IMR-90 (cell line): Measurements from ENCODE around the gene FAM53B. TPM values are rescaled to one million over a fixed set of nuclear protein-coding genes. Genes with fewer than 3 reads are reported as not detected.
"Not testable (repeated sequence)": the region's sequence is repeated elsewhere in the genome, so short reads cannot be mapped to it uniquely, and the experiment has no call there.

ENCODE experiments used
- ATAC-seq: fragments of 200-7000 bp; cut with Tn5 transposase; 2 replicates; pipeline ENCODE4 v1.9.1; 2020; ENCODE audit warnings: low read depth, mild to moderate bottlenecking, moderate library complexity
- BruUV-seq: library from RNA; stranded (reverse); fragments of 400-500 nt; replicated peaks from 2 replicates; lab custom pipeline; 2021; lab: Mats Ljungman, UMichigan
- CTCF ChIA-PET: fragments of 300-600 bp; formaldehyde crosslinking; extraction: SDS; loops from one replicate; lab custom pipeline; 2021; ENCODE audit warnings: antibody characterized with exemption; lab: Yijun Ruan, JAX
- POLR2A ChIA-PET: fragments of 300-600 bp; sonication (Branson Sonifier 250); formaldehyde crosslinking; loops from one replicate; lab custom pipeline; 2022; ENCODE audit warnings: antibody characterized with exemption; ENCODE audit not compliant: unreplicated experiment; lab: Charles Lee
- DNase-seq: peaks from one replicate; pipeline ENCODE4 v3.0.0; 2013
- H2AFZ ChIP-seq: replicated peaks from 2 replicates; pipeline ENCODE3; 2013; ENCODE audit warnings: low read length, mild to moderate bottlenecking; ENCODE audit not compliant: poor library complexity
- H2AK5ac ChIP-seq: 2 replicates; pipeline ENCODE4 v1.6.1; 2013; ENCODE audit warnings: low read depth, low read length, inconsistent platforms
- H2AK9ac ChIP-seq: replicated peaks from 2 replicates; pipeline ENCODE3; 2013; ENCODE audit warnings: mild to moderate bottlenecking, low read depth, low read length, moderate library complexity; ENCODE audit not compliant: poor library complexity
- H2BK120ac ChIP-seq: 2 replicates; pipeline ENCODE4 v1.6.1; 2013; ENCODE audit warnings: low read depth, low read length, inconsistent platforms
- H2BK15ac ChIP-seq: 3 replicates; pipeline ENCODE4 v1.6.1; 2013; ENCODE audit warnings: low read depth, low read length, inconsistent platforms
- H2BK20ac ChIP-seq: 2 replicates; pipeline ENCODE4 v1.6.1; 2013; ENCODE audit warnings: low read depth, mild to moderate bottlenecking, inconsistent platforms, low read length, moderate library complexity
- H2BK5ac ChIP-seq: 2 replicates; pipeline ENCODE4 v1.6.1; 2013; ENCODE audit warnings: mild to moderate bottlenecking, low read depth, low read length, inconsistent platforms; ENCODE audit not compliant: poor library complexity, severe bottlenecking
- H3K14ac ChIP-seq: replicated peaks from 2 replicates; pipeline ENCODE4 v1.6.1; 2013; ENCODE audit warnings: low read depth, low read length, inconsistent platforms
- H3K18ac ChIP-seq: 2 replicates; pipeline ENCODE4 v1.6.1; 2013; ENCODE audit warnings: low read depth, low read length, control low read depth
- H3K23ac ChIP-seq: 2 replicates; pipeline ENCODE4 v1.6.1; 2013; ENCODE audit warnings: low read depth, low read length, inconsistent platforms
- H3K27ac ChIP-seq: 2 replicates; pipeline ENCODE4 v1.5.1; 2013; ENCODE audit warnings: mild to moderate bottlenecking, control low read depth, low read length; ENCODE audit not compliant: insufficient read depth
- H3K27me3 ChIP-seq: 2 replicates; pipeline ENCODE4 v1.6.1; 2013; ENCODE audit warnings: low read length; ENCODE audit not compliant: control insufficient read depth, insufficient read depth
- H3K36me3 ChIP-seq: 2 replicates; pipeline ENCODE4 v1.6.1; 2013; ENCODE audit warnings: low read length, mixed read lengths; ENCODE audit not compliant: control insufficient read depth, insufficient read depth
- H3K4ac ChIP-seq: 2 replicates; pipeline ENCODE4 v1.6.1; 2013; ENCODE audit warnings: low read depth, low read length, inconsistent platforms
- H3K4me1 ChIP-seq: 2 replicates; pipeline ENCODE4 v1.6.1; 2013; ENCODE audit warnings: low read length, mixed read lengths; ENCODE audit not compliant: control insufficient read depth, insufficient read depth
- H3K4me2 ChIP-seq: 2 replicates; pipeline ENCODE4 v1.6.1; 2013; ENCODE audit warnings: low read depth, mild to moderate bottlenecking, control low read depth, low read length, moderate library complexity
- H3K4me3 ChIP-seq: 2 replicates; pipeline ENCODE4 v1.5.1; 2013; ENCODE audit warnings: low read depth, mild to moderate bottlenecking, control low read depth, low read length, moderate library complexity; ENCODE audit not compliant: insufficient read depth
- H3K56ac ChIP-seq: 2 replicates; pipeline ENCODE4 v1.6.1; 2013; ENCODE audit warnings: low read length, inconsistent platforms; ENCODE audit not compliant: insufficient read depth; ENCODE audit errors: extremely low read depth
- H3K79me1 ChIP-seq, 2 experiments: 2 replicates each; pipeline ENCODE4 v1.6.1; 2013; ENCODE audit warnings: low read length in 2 of 2, inconsistent platforms in 1 of 2, low read depth in 1 of 2
- H3K9ac ChIP-seq: 2 replicates; pipeline ENCODE4 v1.6.1; 2013; ENCODE audit warnings: low read depth, low read length, control low read depth
- H3K9me1 ChIP-seq: 2 replicates; pipeline ENCODE4 v1.6.1; 2013; ENCODE audit warnings: low read length, inconsistent platforms; ENCODE audit not compliant: insufficient read depth
- H3K9me3 ChIP-seq: 2 replicates; pipeline ENCODE4 v1.6.1; 2013; ENCODE audit warnings: low read length; ENCODE audit not compliant: control insufficient read depth, insufficient read depth
- H4K20me1 ChIP-seq: 2 replicates; pipeline ENCODE4 v1.6.1; 2013; ENCODE audit warnings: low read length, inconsistent platforms; ENCODE audit not compliant: insufficient read depth
- H4K5ac ChIP-seq: 2 replicates; pipeline ENCODE4 v1.6.1; 2013; ENCODE audit warnings: mild to moderate bottlenecking, low read depth, low read length, control low read depth
- H4K8ac ChIP-seq, 2 experiments: 2 replicates each; pipeline ENCODE4 v1.6.1; 2013; ENCODE audit warnings: low read depth in 2 of 2, low read length in 2 of 2, control low read depth in 1 of 2, inconsistent platforms in 1 of 2
- H4K91ac ChIP-seq: 2 replicates; pipeline ENCODE4 v1.6.1; 2013; ENCODE audit warnings: low read depth, low read length, inconsistent platforms; ENCODE audit not compliant: insufficient read depth
- WGBS, 2 experiments: methylation state at CpG; one replicate each; pipeline versions ENCODE4 v1.1.5 to v1.1.7; 2013; ENCODE audit warnings: missing lambda C conversion rate in 2 of 2; ENCODE audit not compliant: insufficient read length in 1 of 2; ENCODE audit errors: extremely low coverage in 2 of 2; 5-methylcytosine and 5-hydroxymethylcytosine counted together
- dilution Hi-C: fragments of 300-500 bp; cut with HindIII; formaldehyde crosslinking; loops from one replicate; pipeline ENCODE4 v1.14.3; 2018; ENCODE audit warnings: low sequenced_read_pairs; ENCODE audit not compliant: unreplicated experiment
- in situ Hi-C: fragments of 300-500 bp; cut with MboI; formaldehyde crosslinking; loops from 3 replicates; pipeline ENCODE4 v1.14.3; 2019; ENCODE audit warnings: low sequenced_read_pairs, inconsistent platforms, mixed read lengths
- intact Hi-C: fragments of 100-400 bp; cut with micrococcal nuclease; formaldehyde crosslinking; loops from 2 replicates; pipeline ENCODE4 v1.10.0; 2022
- polyA plus RNA-seq, 3 experiments: library from polyadenylated mRNA; depleted of rRNA; stranded (reverse); fragments of >200 nt; gene quantifications; 2 replicates each; pipeline ENCODE4 v1.2.3, GENCODE V29; 2012; ENCODE audit warnings: low replicate concordance in 1 of 3
- total RNA-seq: library from RNA; depleted of rRNA; stranded (reverse); fragments of >200 nt; gene quantifications from 2 replicates; pipeline ENCODE4 v1.2.3, GENCODE V29; 2012
- TF ChIP-seq, protein P1 (sequence below): conservative IDR thresholded peaks from 2 replicates; pipeline ENCODE4 v1.5.1; 2012; ENCODE audit warnings: mild to moderate bottlenecking, low read depth, low read length, improper control_type of control experiment

Gene FAM53B
- total and polyA plus RNA-seq, 2 of the 4 experiments (the other 2 are of a cell fraction): 3.8 to 5.7 TPM

DNA sequence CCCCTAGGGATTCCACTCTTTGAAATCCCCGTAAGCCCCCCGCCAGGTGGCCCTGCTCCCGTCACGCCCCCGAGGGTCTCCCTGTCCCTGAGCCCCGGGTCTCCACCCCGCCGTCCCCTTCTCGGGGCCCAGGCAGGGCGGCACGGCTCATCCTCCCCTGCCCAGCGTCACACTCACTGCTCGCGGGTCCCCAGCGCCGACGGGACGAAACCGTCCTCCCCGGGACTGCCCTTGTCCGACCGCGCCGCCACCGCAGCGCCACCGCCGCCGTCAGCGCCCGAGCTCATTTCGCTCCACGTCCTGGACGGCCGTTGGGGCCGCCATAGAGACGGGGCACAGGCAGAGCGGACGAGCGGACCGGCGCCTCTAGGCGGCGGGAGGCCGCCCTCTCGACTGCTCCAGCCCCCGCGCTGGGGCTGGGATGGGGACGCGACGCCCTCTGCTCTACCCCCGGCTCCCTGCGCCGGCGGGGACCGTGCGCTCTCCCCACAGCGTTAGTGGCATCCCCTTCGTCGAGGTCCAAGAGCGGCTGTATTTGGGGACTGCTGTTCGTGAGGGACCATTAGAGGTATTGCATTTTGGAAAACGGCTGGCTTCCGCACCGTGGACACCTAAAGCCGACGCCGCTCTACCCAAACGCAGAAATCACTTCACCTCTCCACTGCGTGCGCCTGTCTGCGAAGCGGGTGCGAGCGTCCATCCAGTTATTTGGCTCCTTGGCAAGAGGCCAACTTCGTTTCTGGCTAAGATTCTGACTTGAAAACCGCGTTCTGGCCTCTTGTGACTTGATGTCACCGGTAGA, 47.6 kb upstream of the FAM53B start, which contains the start of gene EEF1AKMT2 (continued):
- TF ChIP-seq, protein P1, sequence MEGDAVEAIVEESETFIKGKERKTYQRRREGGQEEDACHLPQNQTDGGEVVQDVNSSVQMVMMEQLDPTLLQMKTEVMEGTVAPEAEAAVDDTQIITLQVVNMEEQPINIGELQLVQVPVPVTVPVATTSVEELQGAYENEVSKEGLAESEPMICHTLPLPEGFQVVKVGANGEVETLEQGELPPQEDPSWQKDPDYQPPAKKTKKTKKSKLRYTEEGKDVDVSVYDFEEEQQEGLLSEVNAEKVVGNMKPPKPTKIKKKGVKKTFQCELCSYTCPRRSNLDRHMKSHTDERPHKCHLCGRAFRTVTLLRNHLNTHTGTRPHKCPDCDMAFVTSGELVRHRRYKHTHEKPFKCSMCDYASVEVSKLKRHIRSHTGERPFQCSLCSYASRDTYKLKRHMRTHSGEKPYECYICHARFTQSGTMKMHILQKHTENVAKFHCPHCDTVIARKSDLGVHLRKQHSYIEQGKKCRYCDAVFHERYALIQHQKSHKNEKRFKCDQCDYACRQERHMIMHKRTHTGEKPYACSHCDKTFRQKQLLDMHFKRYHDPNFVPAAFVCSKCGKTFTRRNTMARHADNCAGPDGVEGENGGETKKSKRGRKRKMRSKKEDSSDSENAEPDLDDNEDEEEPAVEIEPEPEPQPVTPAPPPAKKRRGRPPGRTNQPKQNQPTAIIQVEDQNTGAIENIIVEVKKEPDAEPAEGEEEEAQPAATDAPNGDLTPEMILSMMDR: no peak

DNA sequence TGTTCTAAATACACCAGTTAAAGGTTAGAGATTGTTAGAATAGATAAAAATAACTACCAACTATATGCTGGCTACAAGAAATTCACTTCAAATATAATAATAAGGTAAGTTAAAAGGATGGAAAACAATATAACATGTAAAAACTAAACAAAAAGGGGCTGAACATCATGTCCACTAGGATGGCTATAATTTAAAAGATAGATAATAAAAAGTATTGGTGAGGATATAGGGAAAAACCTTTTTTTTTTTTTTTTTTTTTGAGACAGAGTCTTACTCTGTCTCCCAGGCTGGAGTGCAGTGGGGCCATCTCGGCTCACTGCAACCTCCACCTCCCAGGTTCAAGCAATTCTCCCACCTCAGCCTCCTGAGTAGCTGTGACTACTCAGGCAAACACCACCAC, 38.7 kb upstream of the FAM53B start:
- H4K20me1 ChIP-seq, dilution Hi-C loops, H3K4me3 ChIP-seq, H3K23ac ChIP-seq, ATAC-seq, H3K4ac ChIP-seq, H3K14ac ChIP-seq, H3K9me3 ChIP-seq, H2AK5ac ChIP-seq, H2BK20ac ChIP-seq, H4K5ac ChIP-seq, H2AK9ac ChIP-seq, H3K79me1 ChIP-seq, H4K8ac ChIP-seq, H3K27ac ChIP-seq, H2BK15ac ChIP-seq, intact Hi-C loops, DNase-seq, H4K91ac ChIP-seq, POLR2A ChIA-PET, H3K4me1 ChIP-seq, H3K56ac ChIP-seq, H2BK5ac ChIP-seq, CTCF ChIA-PET, H3K27me3 ChIP-seq, in situ Hi-C loops, H3K18ac ChIP-seq, H3K9me1 ChIP-seq, BruUV-seq, H2BK120ac ChIP-seq, H2AFZ ChIP-seq, H3K4me2 ChIP-seq, H3K9ac ChIP-seq: not testable (repeated sequence)
- no CpG with 5 or more reads among the region's 1 CpG for WGBS, 2 experiments
- peaks cover 13% of the 10 kb centered on the region for H3K36me3 ChIP-seq
